NCI-H128 (cell line): Measurements from ENCODE around the gene TMEM74B.

Experiments used
- DNase-seq: peaks from one replicate; lab custom pipeline; 2025; ENCODE audit not compliant: unreplicated experiment; lab: John Stamatoyannopoulos, UW

The TMEM74B gene

DNA sequence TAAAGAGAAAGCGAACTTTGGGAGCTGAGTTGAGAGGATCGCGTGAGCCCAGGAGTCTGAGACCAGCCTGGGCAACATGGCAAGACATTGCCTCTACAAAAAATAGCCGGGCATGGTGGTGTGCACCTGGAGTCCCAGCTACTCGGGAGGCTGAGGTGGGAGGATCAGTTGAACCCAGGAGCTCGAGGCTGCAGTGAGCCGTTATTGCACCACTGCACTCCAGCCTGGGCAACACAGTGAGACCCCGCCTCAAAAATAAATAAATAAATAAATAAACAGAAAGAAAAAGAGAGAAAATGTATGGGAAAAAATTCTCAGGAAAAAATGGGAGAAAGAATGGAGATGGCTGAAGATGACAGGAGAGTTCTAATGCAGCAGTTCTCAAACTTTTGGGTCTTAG, 21.0 kb upstream of the TMEM74B start:
- DNase-seq: no peak

DNA sequence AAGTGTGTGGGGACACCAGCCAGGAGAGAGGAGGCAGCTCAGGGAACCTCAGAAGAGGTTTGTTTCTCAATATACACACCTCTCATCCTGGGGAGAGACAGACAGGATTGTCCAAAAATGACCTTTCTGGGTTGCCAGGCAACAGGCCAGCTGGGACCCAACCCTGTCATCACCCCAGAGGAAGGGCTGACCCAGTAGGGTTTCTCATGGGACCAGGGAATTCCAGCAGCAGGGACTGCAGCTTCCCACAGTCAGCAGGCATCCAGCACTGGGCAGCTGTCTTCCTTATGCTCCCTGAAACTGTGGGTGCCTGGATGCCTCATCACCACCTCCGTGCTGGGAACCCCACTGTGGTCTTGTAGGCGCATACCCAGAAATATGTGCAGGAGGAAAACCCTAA, 19.8 kb upstream of the TMEM74B start:
- no peak for DNase-seq

DNA sequence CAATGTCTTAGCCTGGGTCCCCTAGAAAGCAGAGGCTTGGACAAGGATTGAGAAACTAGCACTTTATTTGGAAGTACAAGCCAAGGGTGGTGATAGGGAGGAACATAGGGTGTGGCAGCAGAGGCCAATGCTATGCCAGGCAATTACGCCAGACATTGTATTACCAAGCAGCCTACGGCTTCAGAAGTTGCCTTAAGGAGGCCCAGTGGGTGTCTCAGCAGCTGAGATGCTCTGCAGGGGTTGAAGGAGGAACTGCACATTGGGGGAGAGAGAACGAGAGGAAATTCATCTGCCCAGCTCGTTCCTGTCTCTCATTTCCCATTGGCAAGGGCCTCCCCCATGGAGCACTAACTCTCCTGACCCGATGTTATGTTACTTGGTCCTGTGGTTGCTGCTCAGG, 19.3 kb upstream of the TMEM74B start:
- DNase-seq: no peak

DNA sequence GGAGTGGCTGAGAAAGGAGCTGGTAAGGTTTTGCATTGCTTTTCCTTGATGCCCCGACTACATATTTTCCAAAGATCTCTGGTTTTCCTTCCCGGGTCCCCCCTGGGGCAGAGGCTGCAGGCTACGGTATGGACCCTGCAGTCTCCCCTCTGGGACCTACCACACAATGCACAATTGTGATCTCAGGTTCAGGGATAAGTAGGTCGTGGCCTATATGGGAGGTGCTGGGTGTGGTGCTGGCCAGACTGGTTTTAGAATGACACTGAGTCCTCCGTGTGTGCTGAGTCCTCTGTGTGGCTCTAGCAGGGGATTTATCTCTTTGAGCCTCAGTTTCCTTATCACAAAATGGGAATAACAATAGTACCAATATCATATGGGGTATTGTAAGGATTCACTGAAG, 18.8 kb upstream of the TMEM74B start:
- no peak for DNase-seq

DNA sequence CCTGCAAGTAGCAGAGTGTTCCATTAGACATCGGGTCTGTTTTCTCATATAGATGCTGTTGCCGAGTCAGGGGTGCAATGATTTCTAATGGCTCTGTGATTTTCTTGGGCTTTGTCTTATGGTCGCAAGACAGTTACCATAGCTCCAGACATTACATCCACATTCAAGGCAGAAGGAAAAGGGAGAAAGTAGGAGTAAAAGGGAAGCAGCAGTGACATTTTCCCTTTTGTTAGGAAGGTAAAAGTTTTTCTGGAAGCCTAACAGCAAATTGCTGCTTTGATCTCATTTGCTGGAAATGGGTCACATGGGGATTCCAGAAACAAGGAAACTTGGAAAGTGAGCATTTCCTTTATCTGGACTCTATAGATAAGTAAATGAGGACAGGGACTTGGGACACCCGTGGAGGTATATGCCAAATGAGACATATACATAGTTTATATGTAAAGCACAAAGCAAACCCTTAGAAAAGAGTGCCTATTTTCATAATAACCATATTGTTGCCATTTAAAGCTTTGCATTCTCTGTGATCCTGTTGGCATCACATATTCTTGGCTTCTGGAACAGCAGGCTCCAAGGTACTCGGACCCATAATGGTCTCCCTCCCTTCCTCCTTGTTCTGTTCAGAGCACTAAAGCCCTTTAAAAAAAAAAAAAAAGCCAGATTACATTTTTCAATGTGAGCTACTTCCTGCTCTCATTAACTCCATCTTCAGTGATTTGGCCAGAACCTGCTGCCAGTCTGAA, 18.2 kb upstream of the TMEM74B start, which contains the start of gene C20orf202:
Gene C20orf202 (plus strand): TSS at position 693 of the 743 bp plus-strand sequence. CDS start 132 bp downstream, outside the sequence.
- no peak for DNase-seq

DNA sequence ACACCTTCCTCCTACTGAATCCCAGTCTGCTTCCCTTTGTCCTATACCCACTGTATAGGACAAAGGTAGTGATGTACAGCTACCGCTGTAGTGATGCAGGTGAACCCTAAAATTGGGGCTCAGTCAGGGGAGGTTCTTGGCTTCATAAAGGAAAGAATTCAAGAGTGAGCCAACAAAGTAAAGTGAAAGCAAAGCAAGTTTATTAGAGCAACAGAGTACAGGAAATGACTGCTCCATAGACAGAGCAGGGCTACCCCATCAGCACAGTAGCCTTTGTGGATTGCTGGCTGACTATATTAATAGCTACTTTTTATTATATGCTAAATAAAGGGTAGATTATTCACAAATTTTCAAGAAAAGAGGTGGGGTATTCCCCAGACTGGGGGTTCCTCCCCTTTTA, 15.2 kb upstream of the TMEM74B start:
- DNase-seq: no peak

DNA sequence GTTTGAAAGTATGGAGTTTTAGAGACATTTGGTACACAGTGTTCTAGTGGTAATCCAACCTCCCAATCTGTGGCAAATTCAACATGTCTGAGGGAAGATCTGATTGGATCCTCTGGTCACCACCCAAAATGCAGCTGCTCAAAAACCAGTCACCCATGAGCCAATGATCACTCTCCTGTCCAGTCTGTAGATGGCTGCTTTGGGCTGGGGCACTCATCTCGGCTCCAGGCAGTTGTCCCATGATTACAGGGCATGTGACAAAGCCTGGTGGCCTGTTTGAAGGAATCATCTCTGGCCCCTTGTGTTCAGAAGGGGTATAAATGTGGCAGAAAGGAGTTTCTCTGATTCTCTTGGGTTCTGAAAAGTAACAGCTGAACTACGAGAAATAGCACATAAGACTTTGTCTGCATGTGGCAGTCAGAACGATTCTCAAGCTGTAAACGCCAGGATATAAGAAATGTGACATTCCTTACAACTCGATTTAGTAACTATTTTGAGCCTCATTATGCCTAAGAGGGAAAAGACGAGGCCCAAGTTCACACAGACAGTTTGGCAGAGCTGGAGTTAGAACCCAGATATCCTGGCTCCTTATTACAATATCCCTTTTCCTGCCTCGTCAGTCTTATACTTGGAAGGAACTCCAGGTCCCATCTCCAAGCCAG, 14.6 kb upstream of the TMEM74B start:
- DNase-seq: no peak

DNA sequence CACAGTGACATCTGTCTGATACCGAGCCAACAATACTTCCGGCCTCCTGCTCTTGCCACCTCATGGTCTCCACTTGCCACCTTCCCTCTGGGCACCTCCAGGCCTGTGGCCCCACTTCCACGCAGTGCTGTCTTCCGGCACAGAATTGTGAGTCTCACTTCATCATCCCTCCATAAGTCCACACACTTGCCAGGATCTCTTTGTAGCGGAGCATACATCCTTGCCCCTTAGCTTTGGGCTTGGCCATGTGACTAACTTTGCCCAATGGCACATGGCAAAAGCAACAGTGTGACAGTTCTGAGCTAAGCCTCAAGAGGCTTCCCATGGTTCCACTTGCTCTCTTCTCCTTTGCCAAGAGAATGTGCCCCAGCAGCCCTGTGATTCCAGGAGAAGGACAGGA, 14.0 kb upstream of the TMEM74B start:
- DNase-seq: no peak

DNA sequence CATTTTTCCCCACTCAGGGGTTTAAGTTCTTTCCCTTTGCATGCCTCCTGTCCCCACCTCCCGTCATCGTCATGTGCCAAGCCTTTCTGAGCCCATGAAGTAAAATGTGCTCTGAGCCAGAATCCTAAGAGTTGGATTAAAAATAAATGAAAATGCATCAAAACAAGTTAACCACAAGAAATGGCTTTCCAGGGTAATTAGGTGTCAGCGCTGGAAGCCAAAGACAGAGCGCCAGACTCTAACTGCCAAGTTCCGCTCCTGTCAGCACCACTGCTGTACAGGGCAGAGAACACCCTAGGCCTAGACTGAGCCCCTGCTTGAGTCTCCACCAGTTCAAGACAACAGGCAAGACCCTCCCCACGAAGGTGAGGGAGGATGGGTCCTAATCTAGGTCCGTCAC, 13.0 kb upstream of the TMEM74B start:
- no peak for DNase-seq

DNA sequence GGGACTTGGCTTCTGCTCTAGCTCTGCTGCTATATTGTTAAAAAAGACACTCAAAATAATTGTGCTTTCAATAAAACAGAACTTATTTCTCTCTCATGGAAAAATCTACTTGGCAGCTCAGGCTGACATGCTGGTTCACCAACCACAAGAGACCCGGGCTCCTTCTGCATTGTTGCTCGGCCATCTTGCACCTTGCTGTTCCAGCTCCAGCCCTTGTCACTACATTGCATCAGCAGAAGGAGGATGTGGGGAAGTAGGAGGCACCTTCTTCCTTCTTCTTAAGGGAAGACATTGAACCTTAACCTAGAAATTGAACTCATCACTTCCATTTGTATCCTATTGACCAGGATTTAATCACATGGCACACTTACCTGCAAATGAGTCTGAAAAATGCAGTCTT, 11.9 kb upstream of the TMEM74B start:
- no peak for DNase-seq

DNA sequence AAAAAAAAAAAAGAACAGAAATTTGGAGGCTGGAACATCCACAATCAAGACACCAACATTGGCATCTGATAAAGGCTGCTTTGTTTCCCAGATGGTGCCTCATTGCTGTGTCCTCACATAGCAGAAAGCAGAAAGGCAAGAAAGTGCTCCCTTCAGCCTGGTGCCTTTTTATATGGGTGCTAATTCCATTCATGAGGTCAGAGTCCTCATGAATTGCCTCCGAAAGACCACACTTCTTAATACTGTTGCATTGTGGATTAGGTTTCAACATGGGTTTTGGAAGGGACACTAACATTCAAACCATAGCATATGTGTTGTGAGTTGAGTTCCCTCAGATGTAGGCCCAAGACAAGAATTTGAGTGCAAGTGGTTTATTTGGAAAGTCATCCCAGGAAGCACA, 10.4 kb upstream of the TMEM74B start:
- no peak for DNase-seq

DNA sequence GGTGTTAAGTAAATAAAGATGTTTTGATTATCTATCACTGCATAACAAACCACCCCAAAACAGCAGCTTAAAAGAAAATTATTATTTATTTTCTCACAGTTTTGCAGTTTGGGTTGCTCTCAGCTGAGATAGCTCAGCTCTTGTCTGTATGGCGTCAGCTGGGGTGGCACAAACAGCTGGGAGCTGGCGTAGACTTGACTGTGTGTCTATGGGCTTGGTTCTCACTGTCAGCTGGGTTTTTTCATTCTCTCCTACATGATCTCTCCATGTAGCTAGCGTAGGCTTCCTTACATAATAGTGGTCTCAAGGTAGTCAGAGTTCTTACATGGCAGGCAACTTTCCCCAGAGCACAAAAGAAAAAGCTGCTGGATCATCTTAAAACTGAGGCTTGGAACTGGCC, 6.5 kb upstream of the TMEM74B start:
- no peak for DNase-seq

DNA sequence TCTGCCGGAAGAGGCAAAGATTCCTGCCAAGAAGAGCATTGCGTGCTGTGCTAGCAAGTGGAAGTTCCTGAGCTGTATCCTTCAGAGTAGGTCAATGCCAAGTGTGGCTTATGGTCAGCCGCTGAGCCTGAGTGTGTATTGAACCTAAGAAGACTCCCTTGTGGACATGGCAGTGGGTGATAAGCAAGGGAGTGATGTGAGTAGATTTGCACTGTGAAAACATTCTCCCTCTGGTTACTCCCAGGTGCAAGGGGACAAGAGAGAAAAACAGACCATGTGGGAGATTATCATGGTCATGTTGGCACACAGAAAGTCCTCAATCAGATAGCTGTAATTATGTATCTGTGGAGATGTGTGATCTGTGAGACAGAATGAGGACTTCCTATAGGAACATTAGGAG, 6.1 kb upstream of the TMEM74B start:
- DNase-seq: no peak

DNA sequence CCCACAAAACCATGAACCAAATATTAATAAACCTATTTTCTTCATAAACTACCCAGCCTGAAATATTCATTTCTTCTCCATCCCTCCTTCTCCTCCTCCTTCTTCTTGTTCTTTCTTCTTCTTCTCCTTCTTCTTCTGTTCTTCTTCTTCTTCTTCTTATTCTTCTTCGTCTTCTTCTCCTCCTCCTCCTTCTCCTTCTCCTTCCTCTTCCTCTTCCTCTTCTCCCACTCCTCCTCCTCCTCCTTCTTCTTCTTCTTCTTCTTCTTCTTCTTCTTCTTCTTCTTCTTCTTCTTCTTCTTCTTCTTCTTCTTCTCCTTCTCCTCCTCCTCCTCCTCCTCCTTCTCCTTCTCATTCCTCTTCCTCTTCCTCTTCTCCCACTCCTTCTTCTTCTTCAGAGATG, 5.0 kb upstream of the TMEM74B start:
- no peak for DNase-seq

DNA sequence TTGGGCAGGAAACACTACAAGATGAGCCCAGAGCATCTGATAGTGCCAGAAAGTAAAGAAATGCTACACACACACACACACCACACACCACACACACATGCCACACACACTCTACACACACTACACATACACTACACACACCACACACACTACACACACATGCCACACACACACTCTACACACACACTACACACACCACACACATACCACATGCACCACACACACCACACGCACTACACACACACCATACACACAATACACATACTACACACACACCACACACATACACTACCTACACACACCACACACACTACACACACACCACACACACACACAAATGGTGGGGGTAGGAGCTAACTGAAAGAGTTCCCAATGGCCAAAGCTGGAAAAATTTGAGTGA, 3.6 kb upstream of the TMEM74B start:
- DNase-seq: no peak

DNA sequence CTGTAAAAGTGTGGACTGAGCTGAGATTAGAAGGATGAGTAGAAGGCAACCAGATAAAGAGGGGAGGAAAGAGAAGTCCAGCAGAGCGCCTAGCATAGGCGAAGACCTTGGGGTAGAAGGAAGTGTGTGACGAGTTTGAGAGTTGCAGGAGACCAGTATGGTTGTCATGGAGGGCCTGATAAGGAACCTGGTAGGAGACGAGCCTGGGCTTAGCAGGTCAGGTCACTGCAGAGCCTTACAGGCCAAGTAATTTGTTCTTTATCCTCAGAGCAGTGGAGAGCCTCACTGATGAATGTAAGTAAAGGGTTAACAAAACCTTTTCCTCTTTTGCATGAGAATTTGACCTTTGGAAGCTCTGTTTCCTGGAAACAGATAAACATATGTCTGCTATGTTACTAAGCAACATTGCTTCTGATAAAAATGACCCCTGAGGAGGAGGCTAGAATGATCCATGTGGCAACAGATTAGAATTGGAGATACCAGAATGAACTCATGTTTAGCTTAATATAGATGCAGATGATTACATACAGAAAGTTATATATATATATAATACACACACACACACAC, 2.9 kb upstream of the TMEM74B start:
- DNase-seq: no peak

DNA sequence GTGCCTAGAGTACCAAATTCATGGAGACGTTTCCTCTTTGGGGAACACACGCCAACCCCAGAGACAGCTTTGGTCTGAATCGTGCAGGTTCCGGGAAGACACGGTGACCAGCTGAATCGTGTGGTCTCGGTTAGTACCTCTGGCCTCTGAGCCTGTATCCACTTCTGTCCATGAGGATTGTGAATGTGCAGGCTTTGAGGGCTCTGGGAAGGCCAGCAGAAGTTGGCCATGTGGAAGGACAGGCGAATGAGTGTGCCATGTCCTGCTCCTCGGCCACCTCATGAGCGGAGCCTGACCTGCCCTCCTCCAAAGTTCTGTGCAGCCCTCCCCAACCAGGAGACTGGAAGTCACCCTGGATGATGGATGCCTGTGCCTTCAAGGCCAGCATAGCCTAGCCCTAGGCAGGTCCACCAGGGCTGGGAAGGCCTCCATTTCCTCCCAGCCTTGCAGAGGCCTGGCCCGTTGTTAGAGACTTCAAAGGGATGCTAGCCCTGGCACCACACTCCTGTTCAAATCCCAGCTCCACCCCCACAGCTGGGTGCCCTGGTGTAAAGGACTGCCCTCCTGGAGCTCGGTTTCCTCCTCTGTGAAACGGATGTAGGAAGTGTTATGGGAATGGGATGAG, 1.7 kb upstream of the TMEM74B start:
- DNase-seq: no peak

DNA sequence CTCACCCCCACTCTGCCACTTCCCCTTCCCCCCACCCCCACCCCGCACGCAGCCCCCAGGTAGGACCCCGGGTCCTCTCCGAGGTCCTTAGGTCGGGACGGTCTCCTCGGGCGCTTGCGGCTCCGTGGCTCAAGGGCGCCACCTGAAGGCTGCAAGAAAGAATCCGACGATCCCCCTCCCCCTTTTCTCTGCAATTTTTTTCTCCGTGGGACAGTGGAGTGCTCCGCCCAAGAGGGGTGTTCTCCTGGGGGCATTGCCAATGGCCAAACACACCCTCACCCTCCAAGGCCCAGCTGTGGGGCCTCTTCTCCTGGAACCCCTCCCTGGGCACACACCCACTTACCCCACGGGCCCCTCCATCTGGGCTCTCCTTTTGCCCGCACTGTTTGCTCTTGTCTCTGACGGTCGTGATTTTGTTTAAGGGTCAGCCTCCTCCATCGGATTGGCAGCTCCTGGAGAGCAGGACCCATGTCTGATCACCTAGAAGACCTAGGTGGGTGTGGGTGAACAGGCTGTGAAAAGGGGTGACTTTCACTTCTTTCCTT, 1.1 kb upstream of the TMEM74B start:
- DNase-seq: peak; percentile 7

DNA sequence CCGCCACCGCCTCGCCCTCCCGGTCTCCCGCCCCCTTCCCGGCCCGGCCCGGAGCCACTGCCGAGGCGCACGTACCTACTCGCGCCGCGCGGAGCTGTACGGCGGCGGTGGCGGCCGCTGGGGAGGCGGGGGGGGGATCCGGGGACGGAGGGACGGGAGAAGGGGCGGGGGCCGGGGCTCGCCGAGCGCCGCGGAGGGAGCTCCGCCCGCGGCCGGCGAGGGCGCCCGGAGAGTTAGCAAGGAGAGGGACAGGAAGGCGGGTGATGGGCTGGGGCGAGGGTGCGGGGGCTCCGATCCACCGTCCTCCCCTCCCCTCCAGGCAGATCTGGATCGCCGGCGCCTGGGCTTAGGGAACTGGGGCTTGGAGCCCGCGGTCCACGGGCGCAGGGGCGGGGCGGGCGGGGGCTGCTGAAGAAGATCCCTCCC, 548 bp upstream of the TMEM74B start:
- no peak for DNase-seq

DNA sequence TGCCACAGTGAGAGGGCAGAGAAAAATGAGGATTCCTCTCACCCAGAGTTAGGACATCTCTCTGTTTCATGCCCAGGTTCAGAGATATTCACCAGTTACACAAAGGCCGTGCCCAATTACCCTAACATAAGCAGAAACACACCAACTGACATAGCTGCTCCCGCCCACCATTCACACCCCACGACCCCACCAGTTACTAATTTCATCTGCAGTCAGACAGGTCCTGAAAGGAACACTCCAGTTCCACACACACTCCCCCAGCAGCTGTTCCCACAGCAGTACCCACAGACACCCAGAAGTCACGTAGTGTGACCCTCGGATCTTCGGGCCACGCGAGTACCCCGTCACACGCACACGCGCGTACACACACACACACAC, 532 bp downstream of the TMEM74B start:
- no peak for DNase-seq

DNA sequence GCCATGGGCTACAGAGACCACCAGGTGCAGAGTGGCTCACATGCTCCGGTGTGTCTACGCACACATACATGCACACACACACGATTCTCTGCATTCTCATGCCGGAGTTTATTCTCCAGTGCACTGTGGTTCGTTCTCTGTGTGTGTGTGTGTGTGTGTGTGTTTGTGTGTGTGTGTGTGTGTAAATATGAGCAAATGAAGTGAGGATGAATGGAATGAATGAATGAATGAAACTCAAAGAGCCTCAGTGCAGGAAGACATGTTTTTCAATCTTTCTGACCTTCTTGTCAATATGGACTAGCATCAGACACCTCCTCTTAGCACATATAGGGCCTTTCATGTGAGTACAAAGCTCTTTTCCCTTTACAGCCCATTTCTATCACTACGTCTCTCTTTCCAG, 1.6 kb downstream of the TMEM74B start:
- DNase-seq: no peak

DNA sequence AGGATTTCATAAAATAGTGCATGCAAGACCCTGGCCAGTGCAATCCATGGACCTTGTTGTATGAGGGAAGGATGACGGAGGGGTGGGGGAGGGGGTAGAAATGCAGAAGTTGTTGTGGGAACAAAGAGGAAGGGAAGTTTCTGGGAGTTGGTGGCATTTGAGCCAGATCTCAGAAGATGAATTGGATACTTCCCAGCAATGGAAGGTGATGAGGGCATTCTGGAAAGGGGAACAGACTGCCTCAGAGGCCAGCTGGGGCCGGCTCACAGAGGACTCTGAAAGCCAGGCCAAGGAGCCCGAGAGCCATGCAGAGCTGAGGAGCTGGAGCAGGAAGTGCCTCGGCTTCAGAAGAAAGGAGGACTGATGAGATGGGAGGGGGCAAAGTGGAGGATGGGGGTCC, 2.7 kb downstream of the TMEM74B start:
- no peak for DNase-seq
